Measurements from ENCODE around the gene UBR4. TPM values are rescaled to one million over a fixed set of nuclear protein-coding genes. Genes with fewer than 3 reads are reported as not detected.
"Not testable (repeated sequence)": the region's sequence is repeated elsewhere in the genome, so short reads cannot be mapped to it uniquely, and the experiment has no call there.

UBR4 gene
- 66.0 and 74.7 TPM in 2 replicates for total RNA-seq (2014; rRNA removed; shearing (Covaris generic))

- DNase-seq (ENCODE audit: low spot score): peak; percentile 91
- in situ Hi-C loops (cut with HindIII; ENCODE audit: low sequenced_read_pairs): no loop called here
Measured at GRCh38 chr1:19209990-19210771, at the start of gene UBR4. Gene UBR4, minus strand, starts transcription at chr1:19210266. Its CDS starts 18 bp downstream, at chr1:19210248.

- in situ Hi-C loops (cut with HindIII; ENCODE audit: low sequenced_read_pairs): no loop called here
- DNase-seq (ENCODE audit: low spot score): no peak
Measured at GRCh38 chr1:19258353-19258752, 48.3 kb upstream of the UBR4 start.

- in situ Hi-C loops (cut with HindIII; ENCODE audit: low sequenced_read_pairs): no loop called here
Measured at GRCh38 chr1:19257178-19257914, 47.3 kb upstream of the UBR4 start.

GRCh38 chr1:19256301-19256700 is 46.2 kb upstream of the UBR4 start:
- DNase-seq (ENCODE audit: low spot score); in situ Hi-C loops (cut with HindIII; ENCODE audit: low sequenced_read_pairs): not testable (repeated sequence)

More at GRCh38 chr1:19257178-19257914, 47.3 kb upstream of the UBR4 start:
- no peak for DNase-seq (ENCODE audit: low spot score)

GRCh38 chr1:19255288-19255687 is 45.2 kb upstream of the UBR4 start:
- in situ Hi-C loops (cut with HindIII; ENCODE audit: low sequenced_read_pairs): no loop called here
- no peak for DNase-seq (ENCODE audit: low spot score)

- in situ Hi-C loops (cut with HindIII; ENCODE audit: low sequenced_read_pairs): no loop called here
Measured at GRCh38 chr1:19254416-19254815, 44.4 kb upstream of the UBR4 start.

GRCh38 chr1:19251305-19252196 is 41.5 kb upstream of the UBR4 start, which contains the start of the genes EMC1 and MRTO4:
Gene EMC1, minus strand, starts transcription at chr1:19251524. Its CDS starts 15 bp downstream, at chr1:19251509.
Gene MRTO4, plus strand, starts transcription at chr1:19251805. Its CDS starts 31 bp downstream, at chr1:19251836.
- in situ Hi-C loops (cut with HindIII; ENCODE audit: low sequenced_read_pairs): no loop called here
- peak; percentile 81 for DNase-seq (ENCODE audit: low spot score)

More at GRCh38 chr1:19254416-19254815, 44.4 kb upstream of the UBR4 start:
- DNase-seq (ENCODE audit: low spot score): no peak

GRCh38 chr1:19250629-19251304 is 40.7 kb upstream of the UBR4 start:
- no peak for DNase-seq (ENCODE audit: low spot score)
- in situ Hi-C loops (cut with HindIII; ENCODE audit: low sequenced_read_pairs): no loop called here

- in situ Hi-C loops (cut with HindIII; ENCODE audit: low sequenced_read_pairs): no loop called here
- DNase-seq (ENCODE audit: low spot score): peak; percentile 50
Measured at GRCh38 chr1:19240673-19241538, 30.8 kb upstream of the UBR4 start.

GRCh38 chr1:19239876-19240275 is 29.8 kb upstream of the UBR4 start:
- in situ Hi-C loops (cut with HindIII; ENCODE audit: low sequenced_read_pairs): no loop called here
- no peak for DNase-seq (ENCODE audit: low spot score)

GRCh38 chr1:19234224-19234623 is 24.2 kb upstream of the UBR4 start:
- DNase-seq (ENCODE audit: low spot score): no peak
- in situ Hi-C loops (cut with HindIII; ENCODE audit: low sequenced_read_pairs): no loop called here

- DNase-seq (ENCODE audit: low spot score): no peak
- in situ Hi-C loops (cut with HindIII; ENCODE audit: low sequenced_read_pairs): no loop called here
Measured at GRCh38 chr1:19232524-19232846, 22.4 kb upstream of the UBR4 start.

GRCh38 chr1:19231736-19232523 is 21.9 kb upstream of the UBR4 start:
- in situ Hi-C loops (cut with HindIII; ENCODE audit: low sequenced_read_pairs): not testable (repeated sequence)

GRCh38 chr1:19229828-19230325 is 19.8 kb upstream of the UBR4 start:
- no peak for DNase-seq (ENCODE audit: low spot score)
- in situ Hi-C loops (cut with HindIII; ENCODE audit: low sequenced_read_pairs): no loop called here

More at GRCh38 chr1:19231736-19232523, 21.9 kb upstream of the UBR4 start:
- DNase-seq (ENCODE audit: low spot score): not testable (repeated sequence)

- DNase-seq (ENCODE audit: low spot score): no peak
- in situ Hi-C loops (cut with HindIII; ENCODE audit: low sequenced_read_pairs): no loop called here
Measured at GRCh38 chr1:19229229-19229628, 19.2 kb upstream of the UBR4 start.

- in situ Hi-C loops (cut with HindIII; ENCODE audit: low sequenced_read_pairs): no loop called here
- no peak for DNase-seq (ENCODE audit: low spot score)
Measured at GRCh38 chr1:19222979-19223824, 13.1 kb upstream of the UBR4 start.
